HEK293 (cell line): ENCODE data around the gene P2RY2.

Experiments used
- CTCF ChIA-PET: fragments of 350-600 bp; formaldehyde crosslinking; extraction: SDS; loops from one replicate; lab custom pipeline; 2021; ENCODE audit warnings: antibody characterized with exemption; lab: Yijun Ruan, JAX
- POLR2A ChIA-PET: fragments of 300-600 bp; formaldehyde crosslinking; extraction: SDS; loops from one replicate; lab custom pipeline; 2020; ENCODE audit warnings: antibody characterized with exemption, inconsistent platforms; lab: Yijun Ruan, JAX
- H3K27ac ChIP-seq: fragments of 200-500 bp; sonication (Bioruptor generic); 2 replicates; pipeline ENCODE4 v1.5.1; 2014; ENCODE audit warnings: low read depth, low read length, control low read depth, inconsistent platforms; ENCODE audit errors: extremely low read depth
- H3K36me3 ChIP-seq, 2 experiments: fragments of 200-500 bp in 1 of 2; sonication (Bioruptor generic) in 1 of 2; 1 replicate in 1 of 2; 2 replicates in 1 of 2; pipeline ENCODE4 v1.5.1; 2014 to 2017; ENCODE audit warnings: inconsistent platforms in 2 of 2, low read length in 2 of 2; ENCODE audit not compliant: control insufficient read depth in 2 of 2, insufficient read depth in 1 of 2
- H3K4me1 ChIP-seq: fragments of 200-500 bp; sonication (Bioruptor generic); 2 replicates; pipeline ENCODE4 v1.5.1; 2014; ENCODE audit warnings: mild to moderate bottlenecking, low read length, inconsistent platforms; ENCODE audit not compliant: control insufficient read depth, insufficient read depth
- H3K4me3 ChIP-seq: 2 replicates; pipeline ENCODE4 v1.5.1; 2011; ENCODE audit warnings: low read depth, mild to moderate bottlenecking, control low read depth, low read length, moderate library complexity
- H3K9me3 ChIP-seq: fragments of 200-500 bp; sonication (Bioruptor generic); 2 replicates; pipeline ENCODE4 v1.5.1; 2014; ENCODE audit warnings: low read depth, low read length, inconsistent platforms; ENCODE audit not compliant: control insufficient read depth, insufficient read depth
- HOXA7 ChIP-seq: sonication (generic); formaldehyde crosslinking; IDR thresholded peaks from 2 replicates; pipeline ENCODE4 v1.8.1; 2022; ENCODE audit warnings: missing genetic modification reagents, borderline replicate concordance
- SP3 ChIP-seq: fragments of 450-650 bp; formaldehyde crosslinking; IDR thresholded peaks from 2 replicates; pipeline ENCODE4 v1.5.1; 2016; ENCODE audit warnings: missing biosample characterization, missing genetic modification characterization
- TSHZ1 ChIP-seq: fragments of 450-650 bp; formaldehyde crosslinking; IDR thresholded peaks from 2 replicates; pipeline ENCODE4 v1.5.1; 2016; ENCODE audit warnings: missing biosample characterization, missing genetic modification characterization, borderline replicate concordance
- ZBTB10 ChIP-seq: fragments of 450-650 bp; formaldehyde crosslinking; IDR thresholded peaks from 2 replicates; pipeline ENCODE4 v1.5.1; 2016; ENCODE audit warnings: missing biosample characterization, missing genetic modification characterization
- ZBTB20 ChIP-seq: fragments of 450-650 bp; formaldehyde crosslinking; IDR thresholded peaks from 2 replicates; pipeline ENCODE4 v1.5.1; 2016; ENCODE audit warnings: missing biosample characterization, missing genetic modification characterization
- ZFHX2 ChIP-seq: fragments of 450-650 bp; formaldehyde crosslinking; conservative IDR thresholded peaks from 2 replicates; pipeline ENCODE4 v1.5.1; 2016; ENCODE audit warnings: missing biosample characterization, missing genetic modification characterization
- ZFP69B ChIP-seq: fragments of 450-650 bp; formaldehyde crosslinking; IDR thresholded peaks from 2 replicates; pipeline ENCODE4 v1.5.1; 2016; ENCODE audit warnings: missing biosample characterization, missing genetic modification characterization
- ZNF132 ChIP-seq: fragments of 450-650 bp; formaldehyde crosslinking; IDR thresholded peaks from 2 replicates; pipeline ENCODE4 v1.5.1; 2017; ENCODE audit warnings: missing biosample characterization, missing genetic modification characterization, borderline replicate concordance
- ZNF23 ChIP-seq: fragments of 450-650 bp; formaldehyde crosslinking; IDR thresholded peaks from 2 replicates; pipeline ENCODE4 v1.5.1; 2016; ENCODE audit warnings: missing biosample characterization, missing genetic modification characterization, borderline replicate concordance
- ZNF341 ChIP-seq: fragments of 450-650 bp; formaldehyde crosslinking; IDR thresholded peaks from 2 replicates; pipeline ENCODE4; 2016; ENCODE audit warnings: low read depth, missing biosample characterization, missing genetic modification characterization
- ZNF549 ChIP-seq: fragments of 450-650 bp; IDR thresholded peaks from 2 replicates; pipeline ENCODE4 v1.5.1; 2018; ENCODE audit warnings: missing biosample characterization, missing genetic modification characterization, mild to moderate bottlenecking, inconsistent platforms, moderate library complexity
- ZNF626 ChIP-seq: fragments of 450-650 bp; sonication (Bioruptor Pico); formaldehyde crosslinking; IDR thresholded peaks from 2 replicates; pipeline ENCODE4 v1.5.1; 2018; ENCODE audit warnings: missing biosample characterization, missing genetic modification characterization, inconsistent platforms
- ZNF658 ChIP-seq: fragments of 450-650 bp; formaldehyde crosslinking; IDR thresholded peaks from 2 replicates; pipeline ENCODE4; 2016; ENCODE audit warnings: missing biosample characterization, missing genetic modification characterization
- ZNF791 ChIP-seq: fragments of 450-650 bp; formaldehyde crosslinking; IDR thresholded peaks from 2 replicates; pipeline ENCODE4 v1.5.1; 2016; ENCODE audit warnings: missing biosample characterization, missing genetic modification characterization
- TF ChIP-seq, protein P1 (sequence below): fragments of 450-650 bp; formaldehyde crosslinking; IDR thresholded peaks from 2 replicates; pipeline ENCODE4; 2016; ENCODE audit warnings: missing biosample characterization, missing genetic modification characterization
- TF ChIP-seq, protein P2 (sequence below): fragments of 450-650 bp; formaldehyde crosslinking; IDR thresholded peaks from 2 replicates; pipeline ENCODE4 v1.5.1; 2016; ENCODE audit warnings: missing biosample characterization, missing genetic modification characterization
- TF ChIP-seq, protein P3 (sequence below): fragments of 450-650 bp; formaldehyde crosslinking; IDR thresholded peaks from 2 replicates; pipeline ENCODE4 v1.5.1; 2017; ENCODE audit warnings: missing biosample characterization, missing genetic modification characterization
- TF ChIP-seq, protein P4 (sequence below): fragments of 450-650 bp; formaldehyde crosslinking; IDR thresholded peaks from 2 replicates; pipeline ENCODE4 v1.5.1; 2017; ENCODE audit warnings: missing biosample characterization, missing genetic modification characterization

P2RY2 gene

GRCh38 chr11:73226297-73227006 lies 8.4 kb downstream of the P2RY2 start:
- Histone ChIP-seq H3K36me3 (no peaks in the 10 kb centered on the region), H3K4me3 (no peak overlapping the region), H3K4me1 (no peaks in the 10 kb centered on the region), H3K27ac (no peak overlapping the region), H3K9me3 (no peaks in the 10 kb centered on the region)
- TF ChIP-seq ZNF23 (no peak), SP3 (tag by site-specific recombination) (no peak), ZNF626 (no peak), HOXA7 (CRISPR knock-in tag) (no peak), ZFHX2 (tag by site-specific recombination) (no peak), ZNF132 (no peak), ZNF791 (tag by site-specific recombination) (no peak), ZNF658 (tag by site-specific recombination) (no peak), ZNF549 (tag by site-specific recombination) (no peak)
- TF ChIP-seq, protein P1, sequence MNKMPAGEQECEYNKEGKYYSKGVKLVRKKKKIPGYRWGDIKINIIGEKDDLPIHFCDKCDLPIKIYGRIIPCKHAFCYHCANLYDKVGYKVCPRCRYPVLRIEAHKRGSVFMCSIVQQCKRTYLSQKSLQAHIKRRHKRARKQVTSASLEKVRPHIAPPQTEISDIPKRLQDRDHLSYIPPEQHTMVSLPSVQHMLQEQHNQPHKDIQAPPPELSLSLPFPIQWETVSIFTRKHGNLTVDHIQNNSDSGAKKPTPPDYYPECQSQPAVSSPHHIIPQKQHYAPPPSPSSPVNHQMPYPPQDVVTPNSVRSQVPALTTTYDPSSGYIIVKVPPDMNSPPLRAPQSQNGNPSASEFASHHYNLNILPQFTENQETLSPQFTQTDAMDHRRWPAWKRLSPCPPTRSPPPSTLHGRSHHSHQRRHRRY (tag by site-specific recombination): no peak
- TF ChIP-seq, protein P2, sequence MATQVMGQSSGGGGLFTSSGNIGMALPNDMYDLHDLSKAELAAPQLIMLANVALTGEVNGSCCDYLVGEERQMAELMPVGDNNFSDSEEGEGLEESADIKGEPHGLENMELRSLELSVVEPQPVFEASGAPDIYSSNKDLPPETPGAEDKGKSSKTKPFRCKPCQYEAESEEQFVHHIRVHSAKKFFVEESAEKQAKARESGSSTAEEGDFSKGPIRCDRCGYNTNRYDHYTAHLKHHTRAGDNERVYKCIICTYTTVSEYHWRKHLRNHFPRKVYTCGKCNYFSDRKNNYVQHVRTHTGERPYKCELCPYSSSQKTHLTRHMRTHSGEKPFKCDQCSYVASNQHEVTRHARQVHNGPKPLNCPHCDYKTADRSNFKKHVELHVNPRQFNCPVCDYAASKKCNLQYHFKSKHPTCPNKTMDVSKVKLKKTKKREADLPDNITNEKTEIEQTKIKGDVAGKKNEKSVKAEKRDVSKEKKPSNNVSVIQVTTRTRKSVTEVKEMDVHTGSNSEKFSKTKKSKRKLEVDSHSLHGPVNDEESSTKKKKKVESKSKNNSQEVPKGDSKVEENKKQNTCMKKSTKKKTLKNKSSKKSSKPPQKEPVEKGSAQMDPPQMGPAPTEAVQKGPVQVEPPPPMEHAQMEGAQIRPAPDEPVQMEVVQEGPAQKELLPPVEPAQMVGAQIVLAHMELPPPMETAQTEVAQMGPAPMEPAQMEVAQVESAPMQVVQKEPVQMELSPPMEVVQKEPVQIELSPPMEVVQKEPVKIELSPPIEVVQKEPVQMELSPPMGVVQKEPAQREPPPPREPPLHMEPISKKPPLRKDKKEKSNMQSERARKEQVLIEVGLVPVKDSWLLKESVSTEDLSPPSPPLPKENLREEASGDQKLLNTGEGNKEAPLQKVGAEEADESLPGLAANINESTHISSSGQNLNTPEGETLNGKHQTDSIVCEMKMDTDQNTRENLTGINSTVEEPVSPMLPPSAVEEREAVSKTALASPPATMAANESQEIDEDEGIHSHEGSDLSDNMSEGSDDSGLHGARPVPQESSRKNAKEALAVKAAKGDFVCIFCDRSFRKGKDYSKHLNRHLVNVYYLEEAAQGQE: no peak
- TF ChIP-seq, protein P3, sequence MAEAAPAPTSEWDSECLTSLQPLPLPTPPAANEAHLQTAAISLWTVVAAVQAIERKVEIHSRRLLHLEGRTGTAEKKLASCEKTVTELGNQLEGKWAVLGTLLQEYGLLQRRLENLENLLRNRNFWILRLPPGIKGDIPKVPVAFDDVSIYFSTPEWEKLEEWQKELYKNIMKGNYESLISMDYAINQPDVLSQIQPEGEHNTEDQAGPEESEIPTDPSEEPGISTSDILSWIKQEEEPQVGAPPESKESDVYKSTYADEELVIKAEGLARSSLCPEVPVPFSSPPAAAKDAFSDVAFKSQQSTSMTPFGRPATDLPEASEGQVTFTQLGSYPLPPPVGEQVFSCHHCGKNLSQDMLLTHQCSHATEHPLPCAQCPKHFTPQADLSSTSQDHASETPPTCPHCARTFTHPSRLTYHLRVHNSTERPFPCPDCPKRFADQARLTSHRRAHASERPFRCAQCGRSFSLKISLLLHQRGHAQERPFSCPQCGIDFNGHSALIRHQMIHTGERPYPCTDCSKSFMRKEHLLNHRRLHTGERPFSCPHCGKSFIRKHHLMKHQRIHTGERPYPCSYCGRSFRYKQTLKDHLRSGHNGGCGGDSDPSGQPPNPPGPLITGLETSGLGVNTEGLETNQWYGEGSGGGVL: no peak
- POLR2A ChIA-PET: no interaction called here
- CTCF ChIA-PET: interaction anchor here (0.5 to 1.7 kb wide), 5 partner anchors 11 to 434 kb away, joined by 3 to 6 read pairs (median 3); partner anchors contain the start of gene STARD10

- CTCF ChIA-PET: interaction anchor here (0.9 to 1.7 kb wide), 3 partner anchors 10 to 49 kb away, joined by 3 to 6 read pairs (median 6); no protein-coding TSS in a partner anchor
- Histone ChIP-seq H3K9me3 (no peaks in the 10 kb centered on the region), H3K4me1 (no peaks in the 10 kb centered on the region), H3K36me3 (no peaks in the 10 kb centered on the region), H3K4me3 (no peak overlapping the region), H3K27ac (no peak overlapping the region)
- POLR2A ChIA-PET: no interaction called here
- TF ChIP-seq, protein P4, sequence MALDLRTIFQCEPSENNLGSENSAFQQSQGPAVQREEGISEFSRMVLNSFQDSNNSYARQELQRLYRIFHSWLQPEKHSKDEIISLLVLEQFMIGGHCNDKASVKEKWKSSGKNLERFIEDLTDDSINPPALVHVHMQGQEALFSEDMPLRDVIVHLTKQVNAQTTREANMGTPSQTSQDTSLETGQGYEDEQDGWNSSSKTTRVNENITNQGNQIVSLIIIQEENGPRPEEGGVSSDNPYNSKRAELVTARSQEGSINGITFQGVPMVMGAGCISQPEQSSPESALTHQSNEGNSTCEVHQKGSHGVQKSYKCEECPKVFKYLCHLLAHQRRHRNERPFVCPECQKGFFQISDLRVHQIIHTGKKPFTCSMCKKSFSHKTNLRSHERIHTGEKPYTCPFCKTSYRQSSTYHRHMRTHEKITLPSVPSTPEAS (tag by site-specific recombination): no peak
- TF ChIP-seq ZBTB20 (tag by site-specific recombination) (no peak), ZNF341 (no peak), ZBTB10 (tag by site-specific recombination) (no peak), ZFP69B (tag by site-specific recombination) (no peak), TSHZ1 (tag by site-specific recombination) (no peak)
These were observed 9.6 kb downstream of the P2RY2 start for GRCh38 chr11:73227571-73228211.
